Hepatic stellate cell (primary cell): ENCODE data around the gene LHB.
A peak's percentile ranks its signal among the peaks of the same experiment; 100 is the strongest.

Source experiments
- DNase-seq: peaks from one replicate; pipeline ENCODE4 v3.0.0; 2011; ENCODE audit warnings: low spot score

LHB gene

GRCh38 chr19:49010453-49010852, 6.4 kb downstream of the LHB start:
- DNase-seq, result no peak

- no peak for DNase-seq
Measured at GRCh38 chr19:49009828-49010227, 7.1 kb downstream of the LHB start.

- no peak for DNase-seq
Measured at GRCh38 chr19:49006905-49007304, 10.0 kb downstream of the LHB start.

GRCh38 chr19:49004964-49005614, 11.8 kb downstream of the LHB start:
- no peak for DNase-seq

GRCh38 chr19:49004133-49004532, 12.8 kb downstream of the LHB start:
- no peak for DNase-seq

DNA sequence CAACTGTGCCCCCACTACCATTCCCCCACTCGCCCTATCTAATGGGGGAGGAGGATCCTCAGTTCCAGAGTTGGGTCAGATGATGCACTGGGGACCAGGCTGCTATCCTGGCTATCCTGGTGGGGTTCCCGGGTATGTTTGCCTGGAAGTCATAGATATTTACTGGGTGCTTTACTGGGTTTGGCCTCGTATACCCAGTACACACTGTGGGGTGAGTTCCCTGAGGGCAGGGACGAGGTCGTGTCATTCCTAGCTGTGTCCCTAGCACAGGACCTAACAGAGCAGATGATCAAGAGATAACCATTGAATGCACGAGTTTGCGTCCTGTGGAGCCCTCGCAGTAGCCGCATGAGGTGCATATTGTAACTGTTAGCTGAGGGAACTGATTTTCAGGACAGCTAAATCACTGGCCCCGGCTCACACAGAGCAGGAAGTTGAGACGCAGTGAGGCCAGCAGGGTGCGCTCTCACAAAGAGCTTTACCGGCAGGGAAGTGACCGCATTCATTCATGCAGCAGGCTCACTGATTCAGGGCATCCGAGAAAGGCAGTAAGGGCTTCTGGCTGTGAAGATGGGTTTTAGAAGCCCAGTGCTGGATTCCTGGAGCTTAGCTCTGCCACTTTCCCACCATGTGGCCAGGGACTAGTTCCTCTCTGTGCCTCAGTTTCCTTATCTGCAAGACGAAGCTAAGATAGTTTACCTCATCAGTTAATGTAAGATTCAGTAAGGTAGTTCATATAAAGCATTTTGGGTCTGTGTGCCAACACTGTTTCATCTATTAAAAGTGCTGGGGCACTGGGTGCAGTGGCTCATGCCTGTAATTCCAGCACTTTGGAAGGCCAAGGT, 17.2 kb downstream of the LHB start:
- DNase-seq, result peak; percentile 80

DNA sequence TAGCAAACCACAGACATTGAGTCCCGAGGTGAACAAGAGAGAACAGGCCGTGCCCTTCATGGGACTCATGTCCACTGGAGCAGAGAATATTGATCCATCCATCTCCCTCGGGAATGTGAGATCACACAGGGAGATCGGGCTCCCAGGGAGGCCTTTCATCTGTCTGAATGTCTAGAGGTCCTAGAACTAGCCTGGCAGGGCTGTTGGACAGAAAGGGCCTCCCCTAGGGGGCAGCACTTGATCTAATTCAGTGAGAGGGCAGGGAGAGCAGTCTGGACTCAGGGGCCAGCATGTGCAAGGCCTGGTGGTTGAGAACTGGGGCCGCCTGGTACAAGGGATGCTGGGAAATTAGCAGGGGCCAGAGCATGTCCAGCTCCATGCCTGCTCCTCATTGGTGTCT, 18.9 kb downstream of the LHB start:
- DNase-seq, result no peak

DNA sequence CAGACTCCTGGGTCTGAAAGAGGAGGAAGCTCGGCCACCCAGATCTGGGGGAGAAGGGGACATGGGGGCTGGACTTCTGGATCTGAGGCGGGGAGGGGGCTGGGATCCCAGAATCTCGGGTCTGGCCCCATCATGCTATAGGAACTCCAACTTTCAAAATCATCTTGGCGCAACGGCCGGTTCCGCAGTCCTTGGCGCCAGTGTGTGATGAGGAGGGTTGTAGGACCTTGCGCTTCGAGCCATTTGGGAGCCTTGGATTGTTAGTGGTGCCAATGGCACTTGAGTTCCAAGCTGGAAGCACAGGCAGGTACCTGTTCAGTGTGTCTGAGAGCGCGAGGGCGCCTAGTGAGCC, 22.9 kb downstream of the LHB start:
- no peak for DNase-seq

- peak; percentile 99 for DNase-seq
Measured at GRCh38 chr19:48993175-48994034, 23.5 kb downstream of the LHB start, which contains the start of the genes GYS1 and RUVBL2. Gene GYS1 (minus strand): TSS chr19:48993309. CDS start chr19:48993112, 197 bp downstream. Gene RUVBL2 (plus strand): TSS chr19:48993887. CDS start chr19:48993912, 25 bp downstream.

GRCh38 chr19:48992581-48993174, 24.2 kb downstream of the LHB start:
- DNase-seq, result no peak

DNA sequence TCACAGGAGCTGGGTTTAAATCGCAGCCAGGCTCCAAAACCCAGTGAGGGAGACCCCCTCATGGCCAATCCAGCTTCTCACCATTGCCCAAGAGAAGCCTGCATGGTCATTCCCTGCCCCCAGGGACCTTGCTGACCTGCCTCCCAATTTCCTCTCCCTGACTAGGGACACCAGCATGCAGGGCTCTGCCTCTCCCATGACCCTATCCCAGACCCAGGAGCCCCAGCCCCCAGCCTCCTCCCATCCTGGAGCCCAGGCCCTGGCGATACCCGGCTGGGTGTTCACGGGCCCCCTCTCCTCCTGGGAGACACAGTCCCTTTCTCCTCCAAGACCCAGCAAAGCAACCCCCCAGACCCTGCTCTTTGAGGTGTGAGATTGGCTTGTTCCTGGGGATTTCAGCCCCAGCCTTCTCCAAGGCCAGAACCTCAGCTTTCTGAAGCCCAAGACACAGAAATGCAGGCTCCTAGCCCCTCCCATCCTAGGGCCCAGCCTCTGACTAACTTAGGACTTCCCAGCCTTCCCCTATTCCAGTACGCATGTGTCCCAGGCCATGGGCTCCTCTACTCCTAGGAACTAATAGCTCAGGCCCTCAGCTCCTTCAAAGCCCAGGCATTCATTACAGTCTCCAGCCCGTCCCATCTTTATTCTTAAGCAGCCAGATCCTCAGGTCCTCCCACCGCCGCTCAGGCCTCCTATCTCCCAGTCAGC, 24.9 kb downstream of the LHB start:
- DNase-seq, result peak; percentile 97

- no peak for DNase-seq
Measured at GRCh38 chr19:48991011-48991609, 25.8 kb downstream of the LHB start.

DNA sequence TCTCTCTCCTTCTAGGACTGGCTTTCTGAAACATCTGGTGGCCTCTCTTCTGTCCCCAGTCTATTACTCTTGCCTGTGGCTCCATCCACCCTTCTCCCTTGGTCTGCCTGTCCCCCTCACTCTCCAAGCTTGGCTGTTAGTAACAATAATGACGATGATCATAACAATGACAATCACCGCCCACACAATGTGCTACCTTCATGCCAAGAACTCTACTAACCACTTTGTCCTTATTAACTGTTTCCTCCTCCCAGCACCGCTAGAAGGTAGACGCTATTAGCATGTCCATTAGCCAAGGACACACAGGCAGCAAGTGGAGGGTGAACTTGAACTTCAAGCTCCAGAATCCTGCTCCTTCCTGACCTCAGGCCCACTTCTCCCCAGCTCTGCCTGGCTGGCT, 26.5 kb downstream of the LHB start:
- DNase-seq, result no peak

DNA sequence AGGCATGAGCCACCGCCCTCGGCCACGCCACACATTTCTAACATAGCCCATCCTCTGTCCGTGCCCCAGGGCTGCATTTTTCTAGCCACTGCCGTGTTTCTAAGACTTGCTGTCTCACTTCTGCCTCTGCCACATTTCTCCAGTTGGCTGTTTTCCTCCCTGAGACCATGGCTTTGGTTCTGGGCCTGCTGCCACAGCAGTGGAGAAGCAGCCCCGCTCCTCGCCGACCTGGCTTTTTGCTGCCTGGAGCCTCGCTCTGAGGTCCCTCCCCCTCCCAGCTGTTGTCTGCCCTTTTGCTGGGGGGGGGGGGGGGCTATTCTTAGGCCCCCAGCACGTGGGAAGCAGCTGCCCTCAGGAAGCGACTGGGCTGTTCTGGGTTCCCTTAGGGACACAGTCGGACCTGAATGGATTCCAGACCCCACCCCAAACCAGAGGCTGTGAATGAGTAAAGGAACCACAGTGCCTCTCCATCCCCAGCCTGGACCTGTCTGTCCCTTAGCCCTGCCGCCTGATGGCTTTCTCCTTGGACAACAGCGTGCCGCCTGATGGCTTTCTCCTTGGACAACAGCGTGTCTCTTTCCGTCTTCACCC, 27.1 kb downstream of the LHB start:
- DNase-seq, result no peak

- DNase-seq, result no peak
Measured at GRCh38 chr19:48988860-48989259, 28.0 kb downstream of the LHB start.

DNA sequence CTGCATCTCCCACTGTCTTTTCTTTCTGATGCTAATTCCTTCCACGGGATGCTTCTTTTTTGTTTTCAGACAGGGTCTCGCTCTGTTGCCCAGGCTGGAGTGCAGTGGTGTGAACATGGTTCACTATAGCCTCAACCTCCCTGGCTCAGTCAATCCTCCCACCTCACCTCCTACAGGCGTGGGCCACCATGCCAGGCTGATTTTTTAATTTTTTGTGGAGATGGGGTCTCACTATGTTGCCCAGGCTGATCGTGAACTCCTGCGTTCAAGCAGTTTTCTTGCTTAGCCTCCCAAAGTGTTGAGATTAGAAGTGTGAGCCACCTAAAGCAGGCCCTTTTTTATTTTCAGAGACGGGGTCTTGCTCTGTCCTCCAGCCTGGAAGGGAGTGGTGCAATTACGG, 28.6 kb downstream of the LHB start:
- DNase-seq, result no peak

GRCh38 chr19:48987323-48987722, 29.6 kb downstream of the LHB start:
- DNase-seq, result no peak

DNA sequence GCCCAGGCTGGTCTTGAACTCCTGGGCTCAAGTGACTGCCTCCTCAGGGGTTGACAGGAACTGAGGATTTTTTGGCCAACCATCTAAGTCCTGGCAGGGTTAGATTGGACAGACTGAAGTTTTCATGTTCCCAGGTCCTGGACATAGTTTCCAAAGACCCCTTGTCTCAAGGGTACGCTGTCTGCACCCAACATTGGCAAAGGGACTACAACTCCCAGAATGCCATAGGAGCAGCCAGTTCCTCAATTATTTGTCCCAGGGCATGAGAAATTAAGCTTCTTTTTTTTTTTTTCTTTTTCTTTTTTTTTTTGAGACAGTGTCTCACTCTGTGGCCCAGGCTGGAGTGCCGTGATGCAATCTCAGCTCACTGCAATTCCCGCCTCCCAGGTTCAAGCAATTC, 30.7 kb downstream of the LHB start:
- DNase-seq, result no peak

DNA sequence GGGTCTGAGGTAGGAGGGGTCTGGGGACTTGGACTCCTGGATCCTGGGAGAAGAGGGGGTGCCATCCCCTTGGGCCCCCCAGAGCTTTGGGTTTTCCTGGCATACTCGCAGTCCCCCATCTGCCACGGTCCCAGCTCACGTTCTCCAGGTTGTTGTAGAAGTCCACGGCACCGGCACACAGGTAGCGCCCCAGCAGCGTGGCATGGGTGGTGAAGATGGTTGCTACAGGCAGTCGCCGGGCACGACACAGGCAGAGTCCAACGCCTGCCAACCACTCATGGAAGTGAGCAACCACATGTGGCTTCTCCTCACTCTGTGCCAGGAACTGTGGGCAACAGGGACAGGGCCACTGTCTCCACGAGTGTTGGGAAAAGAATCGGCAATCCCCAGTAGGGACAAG, 31.2 kb downstream of the LHB start:
- no peak for DNase-seq

GRCh38 chr19:48982280-48982679, 34.6 kb downstream of the LHB start:
- no peak for DNase-seq

GRCh38 chr19:48977061-48977460, 39.8 kb downstream of the LHB start:
- DNase-seq, result no peak
